Tibial artery (tissue), 4 donors: Measurements from ENCODE around the gene CD52.

Source experiments
- DNase-seq, 2 donors: peaks; one replicate each; pipeline ENCODE4 v3.0.0-alpha.2; 2019
- H3K27ac ChIP-seq, 2 donors: fragments of 200-600 bp; sonication (generic) in 1 of 2; 1 replicate in 1 of 2; 2 replicates in 1 of 2; pipeline ENCODE4 v1.5.1; 2018 to 2019; ENCODE audit warnings: mild to moderate bottlenecking in 1 of 2
- H3K27me3 ChIP-seq, 2 donors: fragments of 200-600 bp; sonication (generic) in 1 of 2; one replicate each; pipeline versions ENCODE4 v1.5.1 to v1.6.0; 2016 to 2019
- H3K36me3 ChIP-seq, 3 donors: fragments of 200-600 bp; sonication (generic) in 2 of 3; one replicate each; pipeline ENCODE4 v1.5.1; 2016 to 2019; ENCODE audit warnings: mild to moderate bottlenecking in 2 of 3
- H3K4me1 ChIP-seq, 4 donors: fragments of 200-600 bp; sonication (generic) in 2 of 4; 1 replicate in 3 of 4; 2 replicates in 1 of 4; pipeline ENCODE4 v1.5.1; 2016 to 2019
- H3K4me3 ChIP-seq, 2 donors: fragments of 200-600 bp; sonication (generic) in 1 of 2; 1 replicate in 1 of 2; 2 replicates in 1 of 2; pipeline ENCODE4 v1.5.1; 2018 to 2019; ENCODE audit warnings: mild to moderate bottlenecking in 2 of 2
- H3K9me3 ChIP-seq, 3 donors: fragments of 200-600 bp; sonication (generic) in 1 of 3; one replicate each; pipeline ENCODE4 v1.5.1; 2016 to 2019
- intact Hi-C: fragments of 100-400 bp; cut with DNase I; formaldehyde crosslinking; loops from one replicate; pipeline ENCODE4 v1.15.0; 2023; ENCODE audit warnings: low total_unique reads
- TF ChIP-seq, protein P1 (sequence below), 2 experiments: fragments of 200-600 bp in 1 of 2; fragments of 450-650 bp in 1 of 2; IDR thresholded peaks; one replicate each; pipeline ENCODE4 v1.5.1; 2017 to 2019; ENCODE audit warnings: antibody characterized with exemption in 2 of 2, mild to moderate bottlenecking in 1 of 2, moderate library complexity in 1 of 2

CD52 gene

DNA sequence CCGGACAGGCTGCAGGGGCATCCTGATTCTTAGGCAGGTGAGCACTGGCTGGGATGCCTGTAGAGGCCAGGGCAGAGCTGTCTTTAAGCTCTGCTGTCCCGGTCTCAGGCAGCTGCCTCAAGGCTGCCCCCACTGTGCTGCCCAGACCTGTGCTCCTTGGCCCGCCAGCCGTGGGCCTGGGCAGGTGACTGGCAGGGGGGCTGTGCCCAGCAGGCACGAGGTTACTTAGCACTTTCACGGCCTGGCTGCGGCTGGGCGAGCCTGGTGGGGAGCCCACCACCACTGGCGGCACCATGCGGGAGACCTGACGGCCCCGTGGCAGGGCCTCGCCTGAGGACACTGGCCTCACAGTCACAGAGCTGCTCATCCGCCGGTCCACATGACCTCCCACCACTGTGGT, 28.0 kb downstream of the CD52 start:
- DNase-seq: no peak
- Histone ChIP-seq H3K36me3 (no peaks in the 10 kb centered on the region), H3K4me3 (no peak overlapping the region), H3K27ac (no peak overlapping the region), H3K9me3 (no peaks in the 10 kb centered on the region), H3K27me3 (peaks cover 0 to 44% of the 10 kb centered on the region in 2 donors), H3K4me1 (no peaks in the 10 kb centered on the region)
- intact Hi-C loops: no loop called here
- TF ChIP-seq, protein P1, sequence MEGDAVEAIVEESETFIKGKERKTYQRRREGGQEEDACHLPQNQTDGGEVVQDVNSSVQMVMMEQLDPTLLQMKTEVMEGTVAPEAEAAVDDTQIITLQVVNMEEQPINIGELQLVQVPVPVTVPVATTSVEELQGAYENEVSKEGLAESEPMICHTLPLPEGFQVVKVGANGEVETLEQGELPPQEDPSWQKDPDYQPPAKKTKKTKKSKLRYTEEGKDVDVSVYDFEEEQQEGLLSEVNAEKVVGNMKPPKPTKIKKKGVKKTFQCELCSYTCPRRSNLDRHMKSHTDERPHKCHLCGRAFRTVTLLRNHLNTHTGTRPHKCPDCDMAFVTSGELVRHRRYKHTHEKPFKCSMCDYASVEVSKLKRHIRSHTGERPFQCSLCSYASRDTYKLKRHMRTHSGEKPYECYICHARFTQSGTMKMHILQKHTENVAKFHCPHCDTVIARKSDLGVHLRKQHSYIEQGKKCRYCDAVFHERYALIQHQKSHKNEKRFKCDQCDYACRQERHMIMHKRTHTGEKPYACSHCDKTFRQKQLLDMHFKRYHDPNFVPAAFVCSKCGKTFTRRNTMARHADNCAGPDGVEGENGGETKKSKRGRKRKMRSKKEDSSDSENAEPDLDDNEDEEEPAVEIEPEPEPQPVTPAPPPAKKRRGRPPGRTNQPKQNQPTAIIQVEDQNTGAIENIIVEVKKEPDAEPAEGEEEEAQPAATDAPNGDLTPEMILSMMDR (IDR thresholded peaks at IDR 0.05): no peak

DNA sequence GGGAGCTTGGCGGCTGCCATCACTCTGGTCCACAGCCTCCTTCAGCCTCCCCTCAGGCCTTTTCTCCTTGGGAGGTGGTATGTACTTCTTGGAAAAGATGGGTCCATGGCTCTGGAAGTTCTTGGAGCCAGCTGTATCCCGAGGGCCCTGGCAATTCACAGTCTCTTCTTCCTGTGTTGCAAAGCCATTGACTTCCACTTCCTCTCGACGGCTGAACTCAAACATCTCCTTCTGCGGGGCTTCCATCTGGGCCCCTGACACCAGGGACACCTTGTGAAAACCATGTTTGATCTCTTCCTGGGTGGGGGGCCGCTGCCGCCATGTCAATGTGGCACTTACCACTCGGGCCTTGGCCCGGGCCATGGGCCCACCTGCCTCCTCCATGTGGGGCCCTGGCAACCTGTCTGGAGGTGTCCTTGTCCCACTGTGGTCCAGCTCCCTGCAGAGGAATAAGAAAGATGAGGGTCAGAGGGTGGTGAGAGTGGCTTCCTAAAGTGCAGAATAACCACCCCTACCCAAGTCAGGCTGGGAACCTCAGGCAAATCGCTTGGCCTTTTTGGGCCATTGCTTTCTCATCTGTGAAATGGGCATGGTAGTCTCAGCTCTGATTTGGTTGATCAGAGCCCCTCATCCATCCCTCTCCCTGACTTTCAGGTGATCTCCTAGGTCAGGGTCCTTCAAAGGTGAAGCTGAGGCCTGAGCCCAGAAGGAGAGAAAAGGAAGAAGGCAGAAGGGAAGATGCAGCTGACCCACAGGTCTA, 28.7 kb downstream of the CD52 start:
- intact Hi-C loops: no loop called here
- no peaks in the 10 kb centered on the region for H3K36me3 ChIP-seq
- no peak overlapping the region for H3K27ac ChIP-seq
- TF ChIP-seq, protein P1 (IDR thresholded peaks at IDR 0.05): no peak
- no peaks in the 10 kb centered on the region for H3K9me3 ChIP-seq
- H3K27me3 ChIP-seq: peaks cover 0 to 42% of the 10 kb centered on the region in 2 donors
- no peaks in the 10 kb centered on the region for H3K4me1 ChIP-seq
- DNase-seq: no peak
- H3K4me3 ChIP-seq: no peak overlapping the region

DNA sequence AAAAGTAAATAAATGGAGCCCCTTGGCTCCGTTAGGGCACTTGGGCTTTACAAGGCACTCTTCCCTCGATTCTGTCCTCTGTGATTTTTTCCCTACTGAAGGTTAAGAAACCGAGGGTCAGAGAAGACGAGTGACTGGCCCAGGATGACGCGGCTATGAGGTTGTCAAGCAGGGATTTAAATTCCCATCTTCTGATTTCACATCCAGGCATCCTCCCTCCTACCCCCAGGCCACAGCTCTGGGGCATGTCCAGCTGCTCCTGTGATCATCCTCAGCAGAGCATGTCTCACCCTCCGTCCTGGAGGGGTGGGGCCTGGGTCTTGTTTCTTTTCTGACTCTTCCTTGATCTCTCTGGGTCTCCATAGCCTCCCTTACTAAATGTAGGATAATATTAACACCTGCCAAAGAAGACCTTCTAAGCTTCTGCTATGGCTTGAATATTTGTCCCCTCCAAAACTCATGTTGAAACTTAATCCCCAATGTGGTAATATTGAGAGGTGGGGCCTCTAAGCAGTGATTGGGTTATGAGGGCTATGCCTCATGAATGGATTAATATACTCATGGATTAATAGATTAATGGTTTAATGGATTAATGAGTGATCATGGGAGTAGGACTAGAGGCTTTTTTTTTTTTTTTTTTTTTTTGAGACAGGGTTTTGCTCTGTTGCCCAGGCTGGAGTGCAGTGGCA, 31.6 kb downstream of the CD52 start:
- DNase-seq: no peak
- peaks cover 0 to 31% of the 10 kb centered on the region in 2 donors for H3K27me3 ChIP-seq
- H3K4me1 ChIP-seq: no peaks in the 10 kb centered on the region
- no peaks in the 10 kb centered on the region for H3K9me3 ChIP-seq
- no peak overlapping the region for H3K4me3 ChIP-seq
- TF ChIP-seq, protein P1 (IDR thresholded peaks at IDR 0.05): no peak
- no peak overlapping the region for H3K27ac ChIP-seq
- H3K36me3 ChIP-seq: no peaks in the 10 kb centered on the region
- intact Hi-C loops: no loop called here

DNA sequence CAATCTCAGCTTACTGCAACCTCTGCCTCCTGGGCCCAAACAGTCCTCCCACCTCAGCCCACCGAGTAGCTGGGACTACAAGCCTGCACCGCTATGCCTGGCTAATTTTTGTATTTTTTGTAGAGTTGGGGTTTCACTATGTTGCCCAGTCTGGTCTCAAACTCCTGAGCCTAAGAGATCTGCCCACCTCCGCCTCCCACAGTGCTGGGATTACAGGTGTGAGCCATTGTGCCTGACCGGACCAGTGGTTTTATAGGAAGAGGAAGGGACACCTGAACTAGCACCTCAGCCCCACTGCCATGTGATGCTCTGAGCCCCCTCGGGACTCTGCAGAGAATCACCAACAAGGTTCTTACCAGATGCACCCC, 32.1 kb downstream of the CD52 start:
- Histone ChIP-seq H3K9me3 (no peaks in the 10 kb centered on the region), H3K4me3 (no peak overlapping the region), H3K36me3 (no peaks in the 10 kb centered on the region), H3K27me3 (peaks cover 0 to 31% of the 10 kb centered on the region in 2 donors), H3K27ac (no peak overlapping the region), H3K4me1 (no peaks in the 10 kb centered on the region)
- DNase-seq: no peak
- TF ChIP-seq, protein P1 (IDR thresholded peaks at IDR 0.05): no peak
- intact Hi-C loops: no loop called here

DNA sequence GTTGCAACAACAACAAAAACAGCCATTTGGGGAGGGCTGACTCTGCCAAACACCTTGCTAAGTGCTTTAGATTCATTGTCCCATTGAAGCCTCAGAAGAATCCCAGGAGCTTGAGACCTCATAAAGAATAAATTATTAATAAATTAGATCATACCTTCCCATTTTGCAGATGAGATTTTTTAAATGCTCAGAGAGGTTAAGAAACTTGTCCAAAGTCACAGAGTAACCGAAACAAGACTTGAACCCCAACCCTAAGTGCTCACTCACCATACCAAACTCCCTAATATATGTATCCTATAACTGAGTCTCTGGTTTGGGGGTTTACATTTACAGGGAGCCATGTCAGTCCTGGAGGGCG, 32.6 kb downstream of the CD52 start:
- no peak for DNase-seq
- Histone ChIP-seq H3K36me3 (no peaks in the 10 kb centered on the region), H3K27ac (no peak overlapping the region), H3K9me3 (no peaks in the 10 kb centered on the region), H3K4me3 (no peak overlapping the region), H3K4me1 (no peaks in the 10 kb centered on the region), H3K27me3 (peaks cover 0 to 32% of the 10 kb centered on the region in 2 donors)
- TF ChIP-seq, protein P1 (IDR thresholded peaks at IDR 0.05): no peak
- intact Hi-C loops: no loop called here
